ENCODE results near the gene HDGFL2.
A peak's percentile ranks its signal among the peaks of the same experiment; 100 is the strongest.
"Not testable (repeated sequence)": the region's sequence is repeated elsewhere in the genome, so short reads cannot be mapped to it uniquely, and the experiment has no call there.

The HDGFL2 gene

GRCh38 chr19:4511300-4512054 is 39.4 kb downstream of the HDGFL2 start:
- no peak for DNase-seq (ENCODE audit: low read depth in 2 of 2, low spot score in 1 of 2)

- DNase-seq (ENCODE audit: low read depth in 2 of 2, low spot score in 1 of 2) = no peak
These were observed 40.0 kb downstream of the HDGFL2 start for GRCh38 chr19:4512070-4512469.

DNA sequence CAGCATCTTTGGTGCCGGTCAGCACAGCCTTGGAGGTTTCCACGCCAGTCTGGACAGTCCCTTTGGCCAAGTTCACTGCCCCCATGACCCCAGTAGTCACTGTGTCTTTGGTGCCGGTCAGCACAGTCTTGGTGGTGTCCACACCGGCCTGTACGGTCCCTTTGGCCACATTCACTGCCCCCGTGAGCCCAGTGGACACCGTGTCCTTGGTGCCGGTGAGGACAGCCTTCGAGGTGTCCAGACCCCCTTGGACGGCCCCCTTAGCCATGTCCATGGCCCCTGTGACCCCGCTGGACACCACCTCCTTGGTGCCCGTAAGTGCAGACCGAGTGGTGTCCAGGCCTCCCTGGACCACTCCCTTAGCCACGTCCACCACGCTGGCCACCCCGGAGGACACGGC is 41.2 kb downstream of the HDGFL2 start:
- no peak for DNase-seq (ENCODE audit: low read depth in 2 of 2, low spot score in 1 of 2)

DNA sequence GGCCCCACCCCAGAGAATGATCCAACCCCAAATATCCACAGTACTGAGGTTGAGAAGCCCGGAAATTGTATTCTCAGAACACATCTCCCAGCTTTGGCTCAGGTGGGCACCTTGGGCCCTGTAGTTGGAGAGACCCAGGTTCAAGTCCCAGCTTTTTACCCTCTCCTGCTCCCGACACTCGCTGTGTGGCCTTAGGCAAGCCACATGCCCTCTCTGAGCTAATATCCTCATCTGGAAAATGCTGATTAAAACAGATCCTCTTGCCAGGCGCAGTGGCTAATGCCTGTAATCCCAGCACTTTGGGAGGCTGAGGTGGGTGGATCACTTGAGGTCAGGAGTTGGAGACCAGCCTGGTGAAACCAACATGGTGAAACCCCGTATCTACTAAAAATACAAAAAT is 43.6 kb downstream of the HDGFL2 start:
- DNase-seq (ENCODE audit: low read depth in 2 of 2, low spot score in 1 of 2) = no peak

DNA sequence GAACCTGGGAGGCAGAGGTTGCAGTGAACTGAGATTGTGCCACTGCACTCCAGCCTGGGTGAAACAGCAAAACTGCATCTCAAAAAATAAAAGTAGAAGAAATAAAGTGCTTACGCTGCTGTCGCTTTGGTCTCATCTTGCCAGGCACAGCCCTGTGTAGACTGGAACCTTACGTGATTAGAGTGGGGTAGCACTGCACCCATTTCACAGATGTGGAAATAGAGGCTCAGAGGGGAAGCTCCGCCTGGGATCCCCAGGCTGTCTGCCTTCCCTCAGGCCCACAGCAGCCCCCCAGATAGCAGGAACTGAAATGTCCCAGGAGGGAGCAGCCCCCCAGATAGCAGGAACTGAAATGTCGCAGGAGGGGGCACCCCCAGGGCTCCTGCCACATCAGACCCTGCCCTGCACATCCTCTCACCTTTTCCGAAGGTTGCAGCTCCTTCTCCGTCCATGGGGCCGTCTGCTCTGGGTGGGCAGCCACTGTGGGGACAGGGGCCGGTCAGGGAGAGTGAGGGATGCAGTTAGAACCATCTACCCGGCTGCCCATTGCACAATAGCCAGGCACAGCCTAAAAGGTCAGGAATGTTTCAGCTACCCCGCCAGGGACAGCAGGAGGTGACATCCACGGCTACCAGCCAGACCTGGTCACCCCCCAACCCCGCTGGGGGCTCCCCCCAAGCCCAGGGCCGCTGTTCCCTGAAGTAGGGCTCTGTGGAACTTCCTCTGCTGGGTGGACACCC is 44.3 kb downstream of the HDGFL2 start:
- DNase-seq (ENCODE audit: low read depth in 2 of 2, low spot score in 1 of 2) = no peak

- no peak for DNase-seq (ENCODE audit: low read depth in 2 of 2, low spot score in 1 of 2)
These were observed 44.8 kb downstream of the HDGFL2 start for GRCh38 chr19:4516939-4517300.

DNA sequence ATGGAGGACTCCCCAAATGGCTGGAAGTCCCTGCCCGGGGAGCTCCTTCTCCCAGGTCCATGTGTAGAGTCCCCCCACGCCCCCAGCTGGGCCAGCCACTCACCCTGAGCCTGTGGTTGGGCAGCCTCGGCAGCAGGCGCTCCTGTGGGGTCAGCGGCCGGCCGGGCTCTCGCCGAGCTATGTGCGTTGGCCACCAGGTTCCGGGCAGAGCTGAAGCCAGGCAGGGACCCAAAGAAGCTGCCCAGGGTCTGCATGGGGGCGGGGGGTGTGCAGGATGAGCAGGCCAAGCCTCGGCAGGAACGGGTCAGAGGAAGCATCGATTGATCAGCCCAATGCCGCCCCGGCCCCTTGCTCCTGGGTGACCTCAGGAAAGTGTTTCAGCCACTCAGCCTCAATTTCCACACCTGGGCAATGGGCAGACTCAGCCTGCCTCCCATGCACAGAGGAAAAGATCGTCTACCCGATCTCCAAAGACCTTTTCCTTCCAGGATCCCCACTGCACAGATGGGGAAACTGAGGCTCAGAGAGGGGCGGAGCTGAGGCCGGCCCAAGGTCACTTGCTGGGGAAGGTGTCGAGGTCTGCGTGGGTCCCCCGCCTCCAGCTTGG is 45.5 kb downstream of the HDGFL2 start:
- DNase-seq (ENCODE audit: low read depth in 2 of 2, low spot score in 1 of 2) = no peak

- DNase-seq (ENCODE audit: low read depth in 2 of 2, low spot score in 1 of 2) = no peak
These were observed 46.5 kb downstream of the HDGFL2 start, which contains the start of gene PLIN4 for GRCh38 chr19:4518345-4519171. Gene PLIN4, minus strand, starts transcription at chr19:4518486. Its CDS starts 214 bp downstream, at chr19:4518272.

DNA sequence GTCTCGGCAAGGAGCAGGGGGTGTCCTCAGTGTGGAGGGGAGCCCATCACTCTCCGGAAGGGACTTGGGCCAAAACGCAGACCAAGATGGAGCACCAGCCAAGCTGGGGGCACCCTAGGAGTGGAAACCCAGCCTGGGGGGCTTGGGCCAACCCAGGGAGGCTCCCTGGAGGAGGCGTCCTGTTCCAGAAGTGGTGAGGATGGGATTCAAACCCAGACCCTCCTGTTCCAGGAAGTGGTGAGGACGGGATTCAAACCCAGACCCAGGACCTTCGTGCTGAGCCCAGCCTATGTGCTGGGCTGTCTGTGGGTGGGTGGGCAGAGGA is 47.0 kb downstream of the HDGFL2 start:
- no peak for DNase-seq (ENCODE audit: low read depth in 2 of 2, low spot score in 1 of 2)

DNA sequence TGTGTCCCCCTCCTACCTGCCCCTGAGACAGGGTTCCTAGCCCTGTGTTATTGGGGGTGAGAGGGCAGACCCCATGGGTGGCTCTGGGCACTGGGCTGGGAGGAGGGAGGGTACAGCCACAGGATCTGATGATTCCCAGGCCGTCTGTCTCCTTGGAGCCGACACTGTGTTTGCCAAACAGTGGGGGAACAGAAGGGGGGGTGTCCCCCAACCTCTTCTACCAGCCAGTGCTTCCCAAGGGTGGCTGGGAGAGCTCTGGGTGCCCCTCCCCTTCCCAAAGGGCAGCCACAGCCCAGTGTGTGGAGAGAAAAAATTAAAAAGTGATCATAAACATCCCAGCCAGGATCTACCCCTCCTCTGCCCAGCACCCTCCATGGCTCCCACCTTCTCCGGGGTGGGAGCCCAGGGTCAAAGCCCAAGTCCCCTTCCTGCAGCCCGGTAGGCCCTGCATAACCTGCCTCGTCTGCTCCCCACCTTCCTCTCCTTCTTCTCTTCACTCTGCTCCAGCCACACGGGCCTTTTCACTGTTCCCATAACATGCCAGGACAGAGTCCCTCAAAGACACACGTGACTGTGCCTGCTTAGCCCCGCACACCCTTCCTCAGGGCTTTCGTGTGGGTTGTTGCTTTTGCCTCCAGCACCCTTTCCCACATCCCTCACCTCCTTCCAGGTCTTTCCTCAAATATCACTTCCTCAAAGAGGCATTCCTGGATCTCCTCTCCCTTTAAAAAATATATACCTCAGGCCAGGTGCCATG is 47.6 kb downstream of the HDGFL2 start:
- no peak for DNase-seq (ENCODE audit: low read depth in 2 of 2, low spot score in 1 of 2)

DNA sequence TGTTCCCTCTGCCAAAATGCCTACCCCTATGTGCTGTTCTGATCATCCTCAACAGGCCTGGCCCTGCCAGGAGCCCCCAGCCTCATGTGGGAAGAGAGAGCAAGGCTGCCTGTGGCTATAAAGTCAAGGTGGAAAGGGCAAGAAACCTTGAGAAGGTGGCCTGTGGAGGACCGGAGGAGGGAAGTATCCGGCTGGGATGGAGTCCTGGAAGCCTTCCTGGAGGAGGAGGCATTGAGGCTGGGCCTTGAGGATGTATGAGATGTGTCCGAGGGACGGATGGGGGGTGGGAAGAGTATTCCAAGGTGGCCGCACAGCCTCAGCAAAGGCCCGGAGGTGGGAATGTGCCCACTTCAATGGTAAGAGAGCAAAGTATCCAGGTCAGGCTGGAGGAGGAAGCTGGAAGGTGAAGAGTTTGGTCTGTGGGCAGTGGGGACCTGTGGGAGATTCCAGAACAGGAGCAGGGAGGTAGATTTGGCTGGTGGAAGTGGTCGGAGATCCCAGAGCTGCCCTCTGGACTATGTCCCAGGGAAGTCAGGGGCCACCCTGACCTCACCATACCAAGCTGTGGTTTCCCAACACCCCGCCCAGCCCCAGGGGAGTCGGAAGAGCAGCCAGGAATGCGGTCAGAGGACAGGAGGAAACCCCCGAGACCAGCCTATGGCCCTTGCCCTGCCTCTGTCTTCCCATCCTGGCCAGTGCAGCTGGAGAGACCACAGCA is 49.2 kb downstream of the HDGFL2 start:
- no peak for DNase-seq (ENCODE audit: low read depth in 2 of 2, low spot score in 1 of 2)

DNA sequence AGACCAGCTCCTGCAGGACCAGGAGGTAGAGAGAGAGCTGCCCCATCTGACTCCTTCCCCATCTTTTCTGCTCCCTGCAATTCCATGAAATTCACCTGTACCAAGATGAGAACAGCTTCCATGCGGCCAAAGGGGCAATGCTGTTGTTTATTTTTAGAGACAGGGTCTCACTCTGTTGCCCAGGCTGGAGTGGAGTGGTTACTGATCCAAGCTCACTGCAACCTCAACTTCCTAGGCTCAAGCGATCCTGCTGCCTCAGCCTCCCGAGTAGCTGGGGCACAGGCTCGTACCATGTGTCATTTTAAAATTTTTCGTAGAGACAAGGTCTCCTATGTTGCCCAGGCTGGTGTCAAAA is 49.8 kb downstream of the HDGFL2 start:
- no peak for DNase-seq (ENCODE audit: low read depth in 2 of 2, low spot score in 1 of 2)

DNA sequence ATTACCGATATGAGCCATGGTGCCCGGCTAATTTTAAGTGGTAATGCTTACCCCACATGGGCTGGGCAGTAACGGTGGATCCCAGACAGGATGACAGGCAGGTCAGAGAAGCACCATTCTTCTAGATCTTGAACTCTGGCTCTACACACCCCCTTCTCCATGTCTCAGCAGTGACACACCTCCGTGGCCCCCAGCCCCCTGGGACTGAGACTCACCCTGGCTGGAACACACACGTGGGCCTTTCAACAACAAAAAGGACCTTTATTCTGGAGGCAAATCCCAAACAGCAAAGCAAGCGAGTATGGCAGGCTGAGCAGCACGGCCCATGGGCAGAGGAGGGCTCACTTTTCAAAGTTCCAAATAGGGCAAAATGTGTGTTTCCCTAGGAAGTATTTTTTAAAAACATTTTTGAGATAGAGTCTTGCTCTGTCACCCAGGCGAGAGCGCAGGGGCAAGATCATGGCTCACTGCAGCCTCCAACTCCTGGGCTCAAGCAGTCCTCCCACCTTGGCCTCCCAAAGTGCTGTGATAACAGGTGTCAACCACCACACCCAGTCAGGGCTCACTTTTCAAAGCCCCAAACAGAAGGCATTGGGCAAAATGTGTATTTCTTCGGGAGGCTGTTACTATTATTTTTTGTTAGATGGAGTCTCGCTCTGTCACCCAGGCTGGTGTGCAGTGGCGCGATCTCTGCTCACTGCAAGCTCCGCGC is 50.4 kb downstream of the HDGFL2 start:
- DNase-seq (ENCODE audit: low read depth in 2 of 2, low spot score in 1 of 2) = no peak

DNA sequence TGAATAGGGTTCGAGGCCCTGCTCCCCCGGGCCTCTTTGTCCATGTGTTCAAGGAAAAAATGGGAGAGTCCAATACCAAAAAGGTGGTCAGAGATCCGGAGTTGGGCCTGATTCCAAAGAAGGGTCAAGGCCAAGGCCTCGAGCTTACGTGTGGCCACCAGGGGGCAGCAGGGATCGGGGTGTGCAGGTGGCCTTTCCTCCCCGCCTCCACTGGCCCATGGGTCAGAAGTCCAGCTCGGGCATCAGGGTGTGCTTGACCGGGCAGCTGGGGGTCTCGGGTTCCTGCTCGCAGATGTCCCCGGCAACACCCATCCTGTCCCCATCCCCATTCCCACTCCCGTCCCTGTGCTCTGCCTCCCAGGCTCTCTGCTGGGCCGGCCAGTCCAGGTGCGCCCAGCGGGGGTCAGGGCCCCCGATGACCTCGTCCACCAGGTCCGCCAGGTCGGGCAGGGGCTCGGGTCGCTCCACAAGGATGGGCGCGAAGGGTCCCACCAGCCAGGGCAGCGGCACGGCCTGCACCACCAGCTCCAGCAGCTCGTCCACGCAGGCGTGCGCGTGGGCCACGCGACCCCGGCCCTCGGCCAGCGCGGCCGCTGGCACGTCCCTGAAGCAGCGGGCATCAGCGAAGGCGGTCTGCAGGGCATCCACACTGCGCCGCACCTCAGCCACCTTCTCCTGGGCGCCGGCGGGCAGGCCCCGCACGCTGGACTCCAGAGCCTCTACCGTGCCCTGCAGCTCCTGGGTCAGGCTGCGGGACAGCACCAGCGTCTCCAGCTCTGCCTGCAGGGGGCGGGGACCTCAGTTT is 51.4 kb downstream of the HDGFL2 start:
- no peak for DNase-seq (ENCODE audit: low read depth in 2 of 2, low spot score in 1 of 2)

- peak; percentile 22 to 38 for DNase-seq (ENCODE audit: low read depth in 2 of 2, low spot score in 1 of 2)
These were observed 52.9 kb downstream of the HDGFL2 start for GRCh38 chr19:4524808-4525562.

- no peak for DNase-seq (ENCODE audit: low read depth in 2 of 2, low spot score in 1 of 2)
These were observed 53.5 kb downstream of the HDGFL2 start for GRCh38 chr19:4525563-4526002.

GRCh38 chr19:4527377-4527776 is 55.3 kb downstream of the HDGFL2 start:
- DNase-seq (ENCODE audit: low read depth in 2 of 2, low spot score in 1 of 2) = not testable (repeated sequence)

- no peak for DNase-seq (ENCODE audit: low read depth in 2 of 2, low spot score in 1 of 2)
These were observed 56.7 kb downstream of the HDGFL2 start for GRCh38 chr19:4528843-4529242.
